IMR-90 (cell line): ENCODE data around the gene FER. TPM values are rescaled to one million over a fixed set of nuclear protein-coding genes. Genes with fewer than 3 reads are reported as not detected.

Source experiments
- ATAC-seq: fragments of 200-7000 bp; cut with Tn5 transposase; 2 replicates; pipeline ENCODE4 v1.9.1; 2020; ENCODE audit warnings: low read depth, mild to moderate bottlenecking, moderate library complexity
- BruUV-seq: library from RNA; stranded (reverse); fragments of 400-500 nt; replicated peaks from 2 replicates; lab custom pipeline; 2021; lab: Mats Ljungman, UMichigan
- CTCF ChIA-PET: fragments of 300-600 bp; formaldehyde crosslinking; extraction: SDS; loops from one replicate; lab custom pipeline; 2021; ENCODE audit warnings: antibody characterized with exemption; lab: Yijun Ruan, JAX
- POLR2A ChIA-PET: fragments of 300-600 bp; sonication (Branson Sonifier 250); formaldehyde crosslinking; loops from one replicate; lab custom pipeline; 2022; ENCODE audit warnings: antibody characterized with exemption; ENCODE audit not compliant: unreplicated experiment; lab: Charles Lee
- DNase-seq: peaks from one replicate; pipeline ENCODE4 v3.0.0; 2013
- H2AFZ ChIP-seq: replicated peaks from 2 replicates; pipeline ENCODE3; 2013; ENCODE audit warnings: low read length, mild to moderate bottlenecking; ENCODE audit not compliant: poor library complexity
- H2AK5ac ChIP-seq: 2 replicates; pipeline ENCODE4 v1.6.1; 2013; ENCODE audit warnings: low read depth, low read length, inconsistent platforms
- H2AK9ac ChIP-seq: replicated peaks from 2 replicates; pipeline ENCODE3; 2013; ENCODE audit warnings: mild to moderate bottlenecking, low read depth, low read length, moderate library complexity; ENCODE audit not compliant: poor library complexity
- H2BK120ac ChIP-seq: 2 replicates; pipeline ENCODE4 v1.6.1; 2013; ENCODE audit warnings: low read depth, low read length, inconsistent platforms
- H2BK15ac ChIP-seq: 3 replicates; pipeline ENCODE4 v1.6.1; 2013; ENCODE audit warnings: low read depth, low read length, inconsistent platforms
- H2BK20ac ChIP-seq: 2 replicates; pipeline ENCODE4 v1.6.1; 2013; ENCODE audit warnings: low read depth, mild to moderate bottlenecking, inconsistent platforms, low read length, moderate library complexity
- H2BK5ac ChIP-seq: 2 replicates; pipeline ENCODE4 v1.6.1; 2013; ENCODE audit warnings: mild to moderate bottlenecking, low read depth, low read length, inconsistent platforms; ENCODE audit not compliant: poor library complexity, severe bottlenecking
- H3K14ac ChIP-seq: replicated peaks from 2 replicates; pipeline ENCODE4 v1.6.1; 2013; ENCODE audit warnings: low read depth, low read length, inconsistent platforms
- H3K18ac ChIP-seq: 2 replicates; pipeline ENCODE4 v1.6.1; 2013; ENCODE audit warnings: low read depth, low read length, control low read depth
- H3K23ac ChIP-seq: 2 replicates; pipeline ENCODE4 v1.6.1; 2013; ENCODE audit warnings: low read depth, low read length, inconsistent platforms
- H3K27ac ChIP-seq: 2 replicates; pipeline ENCODE4 v1.5.1; 2013; ENCODE audit warnings: mild to moderate bottlenecking, control low read depth, low read length; ENCODE audit not compliant: insufficient read depth
- H3K27me3 ChIP-seq: 2 replicates; pipeline ENCODE4 v1.6.1; 2013; ENCODE audit warnings: low read length; ENCODE audit not compliant: control insufficient read depth, insufficient read depth
- H3K36me3 ChIP-seq: 2 replicates; pipeline ENCODE4 v1.6.1; 2013; ENCODE audit warnings: low read length, mixed read lengths; ENCODE audit not compliant: control insufficient read depth, insufficient read depth
- H3K4ac ChIP-seq: 2 replicates; pipeline ENCODE4 v1.6.1; 2013; ENCODE audit warnings: low read depth, low read length, inconsistent platforms
- H3K4me1 ChIP-seq: 2 replicates; pipeline ENCODE4 v1.6.1; 2013; ENCODE audit warnings: low read length, mixed read lengths; ENCODE audit not compliant: control insufficient read depth, insufficient read depth
- H3K4me2 ChIP-seq: 2 replicates; pipeline ENCODE4 v1.6.1; 2013; ENCODE audit warnings: low read depth, mild to moderate bottlenecking, control low read depth, low read length, moderate library complexity
- H3K4me3 ChIP-seq: 2 replicates; pipeline ENCODE4 v1.5.1; 2013; ENCODE audit warnings: low read depth, mild to moderate bottlenecking, control low read depth, low read length, moderate library complexity; ENCODE audit not compliant: insufficient read depth
- H3K56ac ChIP-seq: 2 replicates; pipeline ENCODE4 v1.6.1; 2013; ENCODE audit warnings: low read length, inconsistent platforms; ENCODE audit not compliant: insufficient read depth; ENCODE audit errors: extremely low read depth
- H3K79me1 ChIP-seq, 2 experiments: 2 replicates each; pipeline ENCODE4 v1.6.1; 2013; ENCODE audit warnings: low read length in 2 of 2, inconsistent platforms in 1 of 2, low read depth in 1 of 2
- H3K9ac ChIP-seq: 2 replicates; pipeline ENCODE4 v1.6.1; 2013; ENCODE audit warnings: low read depth, low read length, control low read depth
- H3K9me1 ChIP-seq: 2 replicates; pipeline ENCODE4 v1.6.1; 2013; ENCODE audit warnings: low read length, inconsistent platforms; ENCODE audit not compliant: insufficient read depth
- H3K9me3 ChIP-seq: 2 replicates; pipeline ENCODE4 v1.6.1; 2013; ENCODE audit warnings: low read length; ENCODE audit not compliant: control insufficient read depth, insufficient read depth
- H4K20me1 ChIP-seq: 2 replicates; pipeline ENCODE4 v1.6.1; 2013; ENCODE audit warnings: low read length, inconsistent platforms; ENCODE audit not compliant: insufficient read depth
- H4K5ac ChIP-seq: 2 replicates; pipeline ENCODE4 v1.6.1; 2013; ENCODE audit warnings: mild to moderate bottlenecking, low read depth, low read length, control low read depth
- H4K8ac ChIP-seq, 2 experiments: 2 replicates each; pipeline ENCODE4 v1.6.1; 2013; ENCODE audit warnings: low read depth in 2 of 2, low read length in 2 of 2, control low read depth in 1 of 2, inconsistent platforms in 1 of 2
- H4K91ac ChIP-seq: 2 replicates; pipeline ENCODE4 v1.6.1; 2013; ENCODE audit warnings: low read depth, low read length, inconsistent platforms; ENCODE audit not compliant: insufficient read depth
- BHLHE40 ChIP-seq: fragments of 150-350 bp; IDR thresholded peaks from 2 replicates; pipeline ENCODE4 v1.6.1; 2016; ENCODE audit warnings: mild to moderate bottlenecking, low read depth, low read length
- CEBPB ChIP-seq: IDR thresholded peaks from 2 replicates; pipeline ENCODE4 v1.6.1; 2012; ENCODE audit warnings: low read depth, low read length, improper control_type of control experiment
- CHD1 ChIP-seq: IDR thresholded peaks from 2 replicates; pipeline ENCODE4 v1.6.1; 2012; ENCODE audit warnings: low read depth, low read length, improper control_type of control experiment
- ELK1 ChIP-seq: fragments of 150-350 bp; IDR thresholded peaks from 2 replicates; pipeline ENCODE4 v1.6.1; 2016; ENCODE audit warnings: low read depth, mild to moderate bottlenecking, low read length, moderate library complexity, borderline replicate concordance
- FOS ChIP-seq: fragments of 150-350 bp; IDR thresholded peaks from 2 replicates; pipeline ENCODE4 v1.6.1; 2016; ENCODE audit warnings: low read depth, low read length
- MAFK ChIP-seq: IDR thresholded peaks from 2 replicates; pipeline ENCODE4 v1.6.1; 2012; ENCODE audit warnings: low read depth, low read length, improper control_type of control experiment
- MAZ ChIP-seq: IDR thresholded peaks from 2 replicates; pipeline ENCODE4 v1.6.1; 2012; ENCODE audit warnings: low read depth, mild to moderate bottlenecking, low read length, improper control_type of control experiment, moderate library complexity, borderline replicate concordance
- MXI1 ChIP-seq: IDR thresholded peaks from 2 replicates; pipeline ENCODE4 v1.6.1; 2012; ENCODE audit warnings: low read depth, mild to moderate bottlenecking, low read length, moderate library complexity, borderline replicate concordance
- NFE2L2 ChIP-seq: fragments of 150-350 bp; IDR thresholded peaks from 2 replicates; pipeline ENCODE4 v1.6.1; 2016; ENCODE audit warnings: low read depth, mild to moderate bottlenecking, low read length
- POLR2A ChIP-seq: IDR thresholded peaks from 2 replicates; pipeline ENCODE4 v1.6.1; 2012; ENCODE audit warnings: mild to moderate bottlenecking, low read depth, low read length
- RAD21 ChIP-seq: IDR thresholded peaks from 2 replicates; pipeline ENCODE4 v1.6.1; 2012; ENCODE audit warnings: low read length, improper control_type of control experiment
- RCOR1 ChIP-seq: IDR thresholded peaks from 2 replicates; pipeline ENCODE4 v1.6.1; 2012; ENCODE audit warnings: mild to moderate bottlenecking, low read length, improper control_type of control experiment; ENCODE audit not compliant: insufficient replicate concordance
- RFX5 ChIP-seq: IDR thresholded peaks from 2 replicates; pipeline ENCODE4 v1.8.0; 2012; ENCODE audit warnings: low read depth, mild to moderate bottlenecking, low read length, moderate library complexity
- SMC3 ChIP-seq: fragments of 150-350 bp; IDR thresholded peaks from 2 replicates; pipeline ENCODE4 v1.6.1; 2016; ENCODE audit warnings: low read depth, mild to moderate bottlenecking, antibody characterized with exemption, low read length, moderate library complexity
- USF2 ChIP-seq: fragments of 150-350 bp; IDR thresholded peaks from 2 replicates; pipeline ENCODE4 v1.6.1; 2017; ENCODE audit warnings: mild to moderate bottlenecking, antibody characterized with exemption, low read length, low read depth
- WGBS, 2 experiments: methylation state at CpG; one replicate each; pipeline versions ENCODE4 v1.1.5 to v1.1.7; 2013; ENCODE audit warnings: missing lambda C conversion rate in 2 of 2; ENCODE audit not compliant: insufficient read length in 1 of 2; ENCODE audit errors: extremely low coverage in 2 of 2; 5-methylcytosine and 5-hydroxymethylcytosine counted together
- dilution Hi-C: fragments of 300-500 bp; cut with HindIII; formaldehyde crosslinking; loops from one replicate; pipeline ENCODE4 v1.14.3; 2018; ENCODE audit warnings: low sequenced_read_pairs; ENCODE audit not compliant: unreplicated experiment
- in situ Hi-C: fragments of 300-500 bp; cut with MboI; formaldehyde crosslinking; loops from 3 replicates; pipeline ENCODE4 v1.14.3; 2019; ENCODE audit warnings: low sequenced_read_pairs, inconsistent platforms, mixed read lengths
- intact Hi-C: fragments of 100-400 bp; cut with micrococcal nuclease; formaldehyde crosslinking; loops from 2 replicates; pipeline ENCODE4 v1.10.0; 2022
- polyA plus RNA-seq, 3 experiments: library from polyadenylated mRNA; depleted of rRNA; stranded (reverse); fragments of >200 nt; gene quantifications; 2 replicates each; pipeline ENCODE4 v1.2.3, GENCODE V29; 2012; ENCODE audit warnings: low replicate concordance in 1 of 3
- total RNA-seq: library from RNA; depleted of rRNA; stranded (reverse); fragments of >200 nt; gene quantifications from 2 replicates; pipeline ENCODE4 v1.2.3, GENCODE V29; 2012

Gene FER
- total and polyA plus RNA-seq, 2 of the 4 experiments (the other 2 are of a cell fraction): 3.5 to 32.4 TPM

GRCh38 chr5:109161914-109162683, 414.4 kb downstream of the FER start:
- Histone ChIP-seq H3K18ac (no peak overlapping the region), H3K27ac (no peak overlapping the region), H3K4me2 (no peak overlapping the region), H3K14ac (no peak overlapping the region), H3K56ac (no peak overlapping the region), H3K4ac (no peak overlapping the region), H3K4me3 (no peak overlapping the region), H2BK5ac (no peak overlapping the region), H2AK9ac (no peak overlapping the region), H2BK20ac (no peak overlapping the region), H3K27me3 (no peaks in the 10 kb centered on the region), H4K91ac (no peak overlapping the region), H4K20me1 (no peaks in the 10 kb centered on the region), H4K8ac (no peak overlapping the region), H3K9ac (no peak overlapping the region), H2AFZ (no peak overlapping the region), H3K9me3 (no peaks in the 10 kb centered on the region), H3K79me1 (peaks cover 0 to 4% of the 10 kb centered on the region in 2 experiments; a peak in 1 of 4 replicates), H3K4me1 (no peaks in the 10 kb centered on the region), H3K36me3 (no peaks in the 10 kb centered on the region), H2AK5ac (no peak overlapping the region), H2BK15ac (no peak overlapping the region), H4K5ac (no peak overlapping the region), H3K9me1 (no peaks in the 10 kb centered on the region), H2BK120ac (no peak overlapping the region), H3K23ac (no peak overlapping the region)
- in situ Hi-C loops: no loop called here
- no peak for TF ChIP-seq SMC3
- TF ChIP-seq CEBPB: peak; percentile 77
- no peak for TF ChIP-seq BHLHE40
- no peak for TF ChIP-seq MAZ
- TF ChIP-seq ELK1: no peak
- TF ChIP-seq RFX5: no peak
- TF ChIP-seq FOS: 0 out of 2 replicates have a peak, but pooled peaks have one; percentile 12
- no peak for TF ChIP-seq RAD21
- TF ChIP-seq POLR2A: no peak
- no peak for TF ChIP-seq MXI1
- TF ChIP-seq USF2: no peak
- no peak for TF ChIP-seq RCOR1
- TF ChIP-seq NFE2L2: no peak
- TF ChIP-seq CHD1: no peak
- TF ChIP-seq MAFK: no peak
- dilution Hi-C loops: no loop called here
- peak; percentile 76 for ATAC-seq
- WGBS, 2 experiments: no CpG with 5 or more reads among the region's 4 CpGs
- ChIA-PET POLR2A (no interaction called here), CTCF (no interaction called here)
- DNase-seq: peak; percentile 71
- intact Hi-C loops: no loop called here
- no TSS peak for BruUV-seq
